M059J (cell line): ENCODE measurements around the gene B9D1. TPM values are rescaled to one million over a fixed set of nuclear protein-coding genes. Genes with fewer than 3 reads are reported as not detected.

Source experiments
- DNase-seq: peaks from one replicate; pipeline ENCODE4 v3.0.0-alpha.2; 2012; ENCODE audit warnings: low read depth
- total RNA-seq: library from RNA; depleted of rRNA; stranded (reverse); fragments of >200 nt; shearing (Covaris generic); gene quantifications from 2 replicates; pipeline ENCODE4 v1.2.3, GENCODE V29; 2014; rRNA removed

B9D1 gene
- total RNA-seq, 1 experiment from 2014 or later = 20.6 TPM

GRCh38 chr17:19304209-19304608 lies 58.3 kb downstream of the B9D1 start:
- DNase-seq = peak; percentile 87

- DNase-seq = peak; percentile 67
Measured at GRCh38 chr17:19303367-19303776, 59.2 kb downstream of the B9D1 start.

GRCh38 chr17:19302791-19303331 lies 59.7 kb downstream of the B9D1 start:
- DNase-seq = no peak

GRCh38 chr17:19301973-19302372 lies 60.5 kb downstream of the B9D1 start:
- DNase-seq = no peak

GRCh38 chr17:19301274-19301951 lies 61.1 kb downstream of the B9D1 start:
- DNase-seq = no peak

GRCh38 chr17:19299866-19300265 lies 62.7 kb downstream of the B9D1 start:
- no peak for DNase-seq

- no peak for DNase-seq
Measured at GRCh38 chr17:19299214-19299747, 63.2 kb downstream of the B9D1 start.

- DNase-seq = no peak
Measured at GRCh38 chr17:19298569-19299213, 63.8 kb downstream of the B9D1 start.

GRCh38 chr17:19296786-19297778 lies 65.4 kb downstream of the B9D1 start:
- no peak for DNase-seq

- DNase-seq = no peak
Measured at GRCh38 chr17:19295473-19296135, 66.9 kb downstream of the B9D1 start.

- no peak for DNase-seq
Measured at GRCh38 chr17:19294443-19294842, 68.1 kb downstream of the B9D1 start.

Other genes starting within 250 kb of the B9D1 start
- gene GRAPL, start 235.1 kb downstream of the B9D1 start, total RNA-seq = not detected in 2 replicates
- gene EPN2, start 125.4 kb downstream of the B9D1 start, total RNA-seq = 19.1 and 34.0 TPM in 2 replicates
- 13.8 and 25.3 TPM in 2 replicates for gene MAPK7, start 15.8 kb upstream of the B9D1 start, total RNA-seq
- 0.07 TPM in 1 of 2 replicates, not detected in the other for gene MFAP4, start 24.5 kb upstream of the B9D1 start, total RNA-seq
- 0.39 TPM in 1 of 2 replicates, not detected in the other for gene RNF112, start 48.5 kb upstream of the B9D1 start, total RNA-seq
- gene SLC47A1, start 171.1 kb upstream of the B9D1 start, total RNA-seq = 0.02 TPM in 1 of 2 replicates, not detected in the other